ENCODE results near the gene SH3GLB2. TPM values are rescaled to one million over a fixed set of nuclear protein-coding genes. Genes with fewer than 3 reads are reported as not detected.
A peak's percentile ranks its signal among the peaks of the same experiment; 100 is the strongest.

The SH3GLB2 gene
- total RNA-seq, 1 donor from 2014 or later: 31.3 TPM

GRCh38 chr9:129023036-129023907, 4.9 kb downstream of the SH3GLB2 start:
- DNase-seq (ENCODE audit: low spot score): no peak

DNA sequence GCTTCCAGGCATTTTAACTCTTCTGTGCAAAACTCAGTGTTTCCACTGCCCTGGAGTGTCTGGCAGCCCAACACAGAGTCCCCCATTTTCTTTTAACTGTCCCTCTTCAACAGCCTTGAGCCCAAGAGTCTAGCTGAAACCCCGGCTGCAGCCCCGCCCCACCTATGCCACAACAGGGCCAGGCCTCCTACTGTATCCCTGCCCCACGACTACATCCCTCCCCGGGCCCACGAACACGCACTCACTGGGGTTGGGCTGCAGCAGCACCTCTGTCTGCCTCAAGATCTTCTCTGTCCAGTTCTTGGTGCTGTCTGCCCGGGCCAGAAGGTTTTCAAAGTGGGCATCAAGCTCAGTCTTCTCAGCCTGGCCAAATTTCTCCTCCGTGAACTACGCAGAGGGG, 6.1 kb downstream of the SH3GLB2 start:
- DNase-seq (ENCODE audit: low spot score) (no peak), ATAC-seq (no peak)

More at GRCh38 chr9:129023036-129023907, 4.9 kb downstream of the SH3GLB2 start:
- no peak for ATAC-seq

DNA sequence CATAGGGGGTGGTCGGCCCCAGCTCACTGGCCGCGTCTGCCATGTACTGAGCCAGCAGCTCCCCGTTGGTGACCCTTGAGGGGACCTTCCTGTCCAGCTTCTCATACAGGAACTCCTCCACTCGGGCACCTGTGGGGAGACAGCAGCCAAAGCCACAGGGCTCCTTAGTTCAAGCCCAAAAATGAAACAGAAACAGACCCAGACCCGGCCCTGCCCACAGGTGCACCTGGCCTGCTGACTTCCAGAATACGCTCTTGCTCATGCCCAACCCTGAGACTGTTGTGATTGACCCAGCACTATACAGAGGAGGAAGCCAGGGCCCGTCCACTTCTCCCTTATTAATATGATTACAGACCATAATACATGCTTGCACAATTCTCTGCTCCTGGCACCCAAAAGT, 7.0 kb downstream of the SH3GLB2 start:
- ATAC-seq: no peak
- DNase-seq (ENCODE audit: low spot score): no peak

- ATAC-seq: no peak
- DNase-seq (ENCODE audit: low spot score): no peak
These were observed 13.5 kb downstream of the SH3GLB2 start for GRCh38 chr9:129014608-129015007.

DNA sequence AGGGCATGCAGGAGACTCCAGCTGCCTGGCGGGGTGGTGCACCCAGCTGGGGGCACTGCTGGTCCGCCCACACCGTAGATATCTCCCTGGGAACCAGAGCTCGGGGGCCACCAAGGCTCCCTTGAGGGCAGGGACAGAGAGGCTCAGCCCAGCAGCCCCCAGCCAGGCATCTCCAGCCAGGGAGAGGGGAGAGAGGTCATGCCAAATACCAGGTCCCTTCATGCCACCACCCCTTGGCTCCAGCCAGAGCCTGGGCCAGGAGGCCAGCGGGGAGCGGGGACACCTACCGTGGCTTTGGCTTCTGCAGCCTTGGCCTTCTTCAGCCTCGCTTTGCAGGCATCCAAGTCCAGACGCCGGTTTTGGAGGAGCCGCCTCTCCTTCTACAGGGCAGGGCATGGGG, 14.0 kb downstream of the SH3GLB2 start:
- no peak for ATAC-seq

DNA sequence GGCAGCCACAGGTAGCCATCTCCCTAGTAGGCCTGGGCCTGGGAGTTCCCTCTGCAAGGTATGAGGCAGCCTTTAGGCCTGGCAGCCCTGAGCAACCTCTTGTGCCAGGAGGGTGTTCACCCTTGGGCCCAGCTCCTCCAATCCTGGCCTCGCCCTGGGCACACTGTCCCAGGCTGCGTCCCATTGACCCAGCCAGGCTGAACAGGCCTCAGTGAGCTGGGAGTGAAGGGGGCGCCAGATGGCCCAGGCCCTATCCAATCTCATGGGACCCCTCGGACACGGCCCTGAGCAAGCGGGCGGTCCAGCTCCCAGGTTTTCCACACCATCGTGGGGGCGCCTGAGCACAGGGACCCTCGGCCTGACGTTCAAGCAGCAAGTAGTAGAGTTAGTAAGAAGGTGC, 14.5 kb downstream of the SH3GLB2 start:
- DNase-seq (ENCODE audit: low spot score) (no peak), ATAC-seq (peak; percentile 73)

More for the DNA sequence above, 14.0 kb downstream of the SH3GLB2 start:
- DNase-seq (ENCODE audit: low spot score): no peak

DNA sequence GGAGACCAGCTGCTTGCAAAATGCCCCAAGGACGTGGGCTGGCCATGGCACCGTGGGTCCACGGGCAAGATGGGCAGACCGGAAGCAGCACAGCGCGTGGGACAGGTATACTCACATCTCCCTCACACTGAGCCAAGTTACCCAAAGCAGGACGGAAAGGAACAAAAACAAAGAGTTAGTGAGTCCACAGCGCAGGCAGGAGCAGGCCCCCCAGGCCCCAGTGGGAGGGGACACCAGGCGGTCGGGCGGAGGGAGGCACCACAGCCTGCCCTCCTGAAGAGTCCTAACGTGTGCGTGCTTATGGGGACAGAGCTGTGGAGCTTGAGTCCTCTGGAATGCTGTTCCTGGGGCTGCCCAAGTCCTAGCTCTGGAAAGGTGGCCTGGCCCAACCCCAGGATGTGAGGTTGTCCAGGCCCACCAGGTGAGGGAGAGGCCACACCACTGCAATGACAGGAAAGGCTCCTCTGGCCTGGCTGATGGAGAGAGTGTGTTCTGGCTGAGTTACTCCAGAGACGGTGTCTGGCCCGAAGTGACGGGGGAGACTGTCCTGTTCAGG, 15.2 kb downstream of the SH3GLB2 start:
- ATAC-seq (no peak), DNase-seq (ENCODE audit: low spot score) (no peak)

DNA sequence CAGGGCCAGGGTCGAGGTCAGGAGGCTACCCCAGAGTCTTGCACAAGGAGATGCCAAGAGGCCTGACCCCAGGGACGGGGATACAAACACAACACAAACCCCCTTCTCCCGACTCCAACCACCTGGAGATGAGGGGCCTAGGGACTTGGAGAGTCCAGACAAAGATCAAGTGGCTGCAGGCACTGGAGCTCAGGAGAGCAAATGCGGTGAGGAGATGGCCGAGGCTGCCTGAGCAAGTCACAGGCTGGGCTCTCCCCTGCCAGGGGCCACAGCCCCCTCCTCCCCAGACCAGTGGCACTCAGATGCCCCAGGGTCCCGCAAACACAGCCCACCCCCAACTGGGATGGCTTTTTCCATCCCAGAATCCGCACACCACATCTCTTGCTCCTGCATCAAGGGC, 15.8 kb downstream of the SH3GLB2 start:
- no peak for DNase-seq (ENCODE audit: low spot score)

GRCh38 chr9:129011761-129012181, 16.4 kb downstream of the SH3GLB2 start:
- DNase-seq (ENCODE audit: low spot score) (no peak), ATAC-seq (no peak)

More for the DNA sequence above, 15.8 kb downstream of the SH3GLB2 start:
- ATAC-seq: no peak

- no peak for DNase-seq (ENCODE audit: low spot score)
- no peak for ATAC-seq
These were observed 17.0 kb downstream of the SH3GLB2 start for GRCh38 chr9:129011170-129011569.

GRCh38 chr9:129010267-129010975, 17.7 kb downstream of the SH3GLB2 start:
- DNase-seq (ENCODE audit: low spot score): no peak
- ATAC-seq: no peak

- no peak for DNase-seq (ENCODE audit: low spot score)
These were observed 18.5 kb downstream of the SH3GLB2 start for GRCh38 chr9:129009584-129010141.

GRCh38 chr9:129008986-129009583, 19.0 kb downstream of the SH3GLB2 start:
- no peak for DNase-seq (ENCODE audit: low spot score)
- no peak for ATAC-seq

More at GRCh38 chr9:129009584-129010141, 18.5 kb downstream of the SH3GLB2 start:
- no peak for ATAC-seq

GRCh38 chr9:129008469-129008965, 19.6 kb downstream of the SH3GLB2 start:
- peak; percentile 67 for ATAC-seq
- no peak for DNase-seq (ENCODE audit: low spot score)

DNA sequence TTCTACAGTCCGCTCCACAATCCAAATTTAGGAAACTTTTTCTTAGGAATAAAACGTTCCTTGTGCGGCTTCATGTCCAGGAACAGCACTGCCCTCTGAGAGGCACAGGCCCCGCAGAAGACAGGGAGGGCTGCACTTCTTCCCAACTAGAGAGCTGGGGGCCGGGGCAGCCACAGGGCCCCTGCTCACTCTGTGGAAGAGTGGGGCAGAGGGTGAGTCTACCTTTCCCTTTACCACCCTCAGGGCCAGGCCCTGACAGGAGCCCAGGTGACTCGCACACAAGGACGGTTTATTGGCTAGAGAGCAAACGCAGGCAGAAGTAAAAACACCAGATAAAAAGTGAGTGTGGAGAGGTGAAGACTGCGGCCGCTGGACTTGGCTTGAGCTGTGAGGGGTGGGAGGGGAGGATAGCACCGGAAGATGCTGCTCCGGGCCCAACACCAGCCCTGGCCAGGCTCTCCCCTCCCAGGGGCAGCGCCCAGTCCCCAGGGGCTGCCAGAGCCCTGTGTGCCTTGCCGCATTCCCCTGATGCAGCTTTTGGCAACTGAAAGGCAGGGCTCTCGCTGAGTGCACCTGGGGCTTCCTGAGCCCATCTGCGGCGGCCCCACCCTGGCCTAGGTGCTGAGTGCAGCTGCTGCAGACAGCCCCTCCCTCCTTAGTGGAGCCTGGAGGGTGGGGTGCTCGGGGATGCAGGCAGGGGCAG, 20.2 kb downstream of the SH3GLB2 start:
- ATAC-seq (no peak), DNase-seq (ENCODE audit: low spot score) (no peak)

DNA sequence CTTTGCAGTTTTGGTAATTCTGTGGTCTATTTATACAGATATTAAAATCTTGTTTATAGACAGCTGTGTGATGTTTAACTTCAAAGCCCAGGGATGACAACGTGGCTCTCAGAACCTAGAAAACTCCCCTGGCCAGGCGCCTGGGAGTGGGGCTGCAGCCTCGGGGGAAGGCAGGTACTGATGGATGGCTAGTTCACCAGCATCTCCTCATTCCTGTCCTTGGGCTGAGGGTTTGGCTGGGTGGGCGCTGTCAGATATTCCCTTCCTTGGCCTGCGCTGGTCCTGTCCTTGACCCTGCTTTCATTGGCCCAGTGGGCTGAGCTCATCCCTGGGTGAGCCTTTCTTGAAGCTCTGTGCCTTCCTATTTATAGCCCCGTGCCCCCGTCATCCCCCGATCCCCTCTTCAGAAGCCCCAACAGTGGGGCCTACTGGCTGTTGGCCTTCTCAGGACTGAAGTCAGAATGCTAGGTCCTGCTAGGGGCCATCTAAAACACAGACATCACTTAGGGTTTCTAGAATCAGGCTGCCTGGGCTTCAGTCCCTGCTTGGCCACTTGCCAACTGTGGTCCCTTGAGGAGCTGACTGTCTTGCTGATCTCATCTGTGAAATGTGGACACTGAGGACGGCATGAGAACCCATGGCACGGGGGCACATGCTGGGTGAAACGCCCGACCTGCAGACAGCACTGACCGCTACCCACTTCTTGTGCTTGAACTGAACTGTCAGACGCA, 20.9 kb downstream of the SH3GLB2 start:
- DNase-seq (ENCODE audit: low spot score) (no peak), ATAC-seq (no peak)

DNA sequence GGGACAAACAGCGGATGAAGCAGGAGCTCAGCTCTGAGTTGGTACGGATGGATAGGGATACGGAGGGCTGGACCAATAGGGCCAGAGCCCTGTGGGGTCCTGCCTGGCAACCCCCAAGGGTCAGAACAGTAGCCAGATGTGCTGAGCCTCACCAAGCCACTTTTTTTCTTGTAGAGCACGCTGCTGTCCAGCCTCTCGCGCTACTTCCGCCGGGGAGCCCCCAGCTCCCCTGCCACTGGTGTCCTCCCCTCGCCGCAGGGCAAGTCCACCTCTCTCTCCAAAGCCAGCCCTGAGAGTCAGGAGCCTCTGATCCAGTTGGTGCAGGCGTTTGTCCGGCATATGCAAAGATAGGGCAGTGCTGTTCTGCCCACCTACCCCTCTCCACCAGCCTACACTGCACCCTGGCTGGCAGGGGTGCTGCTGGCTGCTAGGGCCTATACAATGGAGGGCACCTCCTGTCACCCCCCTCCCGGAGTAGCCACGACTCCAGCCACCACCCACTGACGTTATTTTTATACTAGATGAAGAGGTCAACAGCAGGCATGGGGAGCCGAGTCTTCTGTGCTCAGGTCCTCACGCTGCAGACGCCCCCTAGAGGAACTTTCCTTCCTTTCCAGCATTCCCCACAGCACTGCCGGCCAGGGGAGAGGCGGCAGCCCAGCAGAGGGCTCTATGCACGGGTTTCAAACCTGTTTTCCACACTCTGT, 21.6 kb downstream of the SH3GLB2 start:
- peak; percentile 84 for ATAC-seq
- DNase-seq (ENCODE audit: low spot score): peak; percentile 63

GRCh38 chr9:129005336-129005997, 22.7 kb downstream of the SH3GLB2 start:
- no peak for ATAC-seq
- no peak for DNase-seq (ENCODE audit: low spot score)
